HG02840 (cell line): ENCODE measurements around the gene SAMD13.

Source experiments
- ATAC-seq: cut with Tn5 transposase; IDR thresholded peaks from one replicate; pipeline ENCODE4 v1.9.1; 2021; ENCODE audit warnings: mild to moderate bottlenecking, moderate library complexity, moderate number of reproducible peaks; ENCODE audit not compliant: unreplicated experiment, low FRiP score

SAMD13 gene

GRCh38 chr1:84301004-84301784 is at the start of gene SAMD13:
SAMD13 (plus strand) TSS chr1:84301708; CDS start chr1:84303235, 1,527 bp downstream.
- ATAC-seq: no peak

GRCh38 chr1:84253036-84253435 is 48.5 kb upstream of the SAMD13 start:
- no peak for ATAC-seq

- no peak for ATAC-seq
Observed at GRCh38 chr1:84253891-84254290, 47.6 kb upstream of the SAMD13 start.

- no peak for ATAC-seq
Observed at GRCh38 chr1:84254703-84255238, 46.7 kb upstream of the SAMD13 start.

GRCh38 chr1:84255582-84255981 is 45.9 kb upstream of the SAMD13 start:
- ATAC-seq: no peak

GRCh38 chr1:84257617-84258016 is 43.9 kb upstream of the SAMD13 start:
- no peak for ATAC-seq

- ATAC-seq: no peak
Observed at GRCh38 chr1:84259376-84259775, 42.1 kb upstream of the SAMD13 start.

- ATAC-seq: no peak
Observed at GRCh38 chr1:84259989-84260388, 41.5 kb upstream of the SAMD13 start.

- ATAC-seq: no peak
Observed at GRCh38 chr1:84260852-84261518, 40.5 kb upstream of the SAMD13 start.

- ATAC-seq: no peak
Observed at GRCh38 chr1:84264961-84265360, 36.5 kb upstream of the SAMD13 start.

GRCh38 chr1:84265867-84266266 is 35.6 kb upstream of the SAMD13 start:
- no peak for ATAC-seq

GRCh38 chr1:84266748-84267147 is 34.8 kb upstream of the SAMD13 start:
- ATAC-seq: no peak

GRCh38 chr1:84267476-84267875 is 34.0 kb upstream of the SAMD13 start:
- no peak for ATAC-seq

- ATAC-seq: no peak
Observed at GRCh38 chr1:84268346-84268745, 33.2 kb upstream of the SAMD13 start.

GRCh38 chr1:84269306-84269705 is 32.2 kb upstream of the SAMD13 start:
- no peak for ATAC-seq

- ATAC-seq: peak; percentile 98
Observed at GRCh38 chr1:84271441-84272151, 29.9 kb upstream of the SAMD13 start.

GRCh38 chr1:84272401-84272800 is 29.1 kb upstream of the SAMD13 start:
- ATAC-seq: no peak

GRCh38 chr1:84277343-84278059 is 24.0 kb upstream of the SAMD13 start:
- no peak for ATAC-seq

- no peak for ATAC-seq
Observed at GRCh38 chr1:84278905-84279304, 22.6 kb upstream of the SAMD13 start.

- no peak for ATAC-seq
Observed at GRCh38 chr1:84280912-84281311, 20.6 kb upstream of the SAMD13 start.
